ENCODE measurements around the gene MRGPRF.
"Not testable (repeated sequence)": the region's sequence is repeated elsewhere in the genome, so short reads cannot be mapped to it uniquely, and the experiment has no call there.

Gene MRGPRF

GRCh38 chr11:68987211-68987610 lies 25.8 kb downstream of the MRGPRF start:
- no peak for DNase-seq (ENCODE audit: low spot score)

GRCh38 chr11:68983801-68984200 lies 29.2 kb downstream of the MRGPRF start:
- no peak for DNase-seq (ENCODE audit: low spot score)

- no peak for DNase-seq (ENCODE audit: low spot score)
These were observed 30.9 kb downstream of the MRGPRF start for GRCh38 chr11:68982134-68982533.

GRCh38 chr11:68980776-68981065 lies 32.3 kb downstream of the MRGPRF start, which contains the start of gene MRGPRD:
MRGPRD (minus strand) TSS chr11:68980986; CDS start chr11:68980986, 0 bp downstream.
- no peak for DNase-seq (ENCODE audit: low spot score)

- DNase-seq (ENCODE audit: low spot score): no peak
These were observed 32.9 kb downstream of the MRGPRF start for GRCh38 chr11:68979931-68980775.

DNA sequence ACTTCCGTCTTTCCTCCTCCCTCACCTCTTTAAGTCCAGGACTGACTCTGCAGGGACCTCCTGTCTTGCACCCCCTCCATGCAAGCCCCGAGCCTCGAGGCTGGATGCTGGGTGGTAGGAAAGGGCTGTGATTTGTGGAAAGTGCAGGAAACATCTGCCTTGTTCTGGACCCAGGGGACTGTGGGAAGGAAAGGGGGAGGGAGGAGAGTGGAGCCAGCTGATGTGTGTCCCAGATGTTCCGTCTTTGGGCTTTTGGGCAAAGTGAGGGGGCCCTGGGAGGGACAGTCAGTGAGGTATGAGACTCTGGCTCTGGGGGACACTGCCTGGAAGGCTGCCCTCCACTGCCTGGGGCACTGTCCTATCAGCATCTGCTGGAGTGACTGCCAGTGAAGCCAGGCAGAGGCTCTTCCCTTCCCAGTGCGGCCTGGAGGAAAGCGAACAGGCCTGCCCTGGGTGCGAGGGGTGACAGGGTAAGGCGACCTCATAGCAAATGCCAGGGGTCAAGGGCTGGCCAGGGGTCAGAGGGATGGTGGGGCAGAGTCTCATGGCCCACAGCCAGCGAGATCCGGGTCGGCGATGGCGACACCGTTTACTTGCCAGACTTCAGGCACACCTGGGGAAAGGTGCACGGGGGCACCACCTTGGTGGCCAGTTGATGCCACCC lies 34.0 kb downstream of the MRGPRF start:
- no peak for DNase-seq (ENCODE audit: low spot score)

- DNase-seq (ENCODE audit: low spot score): no peak
These were observed 34.5 kb downstream of the MRGPRF start for GRCh38 chr11:68978626-68978930.

DNA sequence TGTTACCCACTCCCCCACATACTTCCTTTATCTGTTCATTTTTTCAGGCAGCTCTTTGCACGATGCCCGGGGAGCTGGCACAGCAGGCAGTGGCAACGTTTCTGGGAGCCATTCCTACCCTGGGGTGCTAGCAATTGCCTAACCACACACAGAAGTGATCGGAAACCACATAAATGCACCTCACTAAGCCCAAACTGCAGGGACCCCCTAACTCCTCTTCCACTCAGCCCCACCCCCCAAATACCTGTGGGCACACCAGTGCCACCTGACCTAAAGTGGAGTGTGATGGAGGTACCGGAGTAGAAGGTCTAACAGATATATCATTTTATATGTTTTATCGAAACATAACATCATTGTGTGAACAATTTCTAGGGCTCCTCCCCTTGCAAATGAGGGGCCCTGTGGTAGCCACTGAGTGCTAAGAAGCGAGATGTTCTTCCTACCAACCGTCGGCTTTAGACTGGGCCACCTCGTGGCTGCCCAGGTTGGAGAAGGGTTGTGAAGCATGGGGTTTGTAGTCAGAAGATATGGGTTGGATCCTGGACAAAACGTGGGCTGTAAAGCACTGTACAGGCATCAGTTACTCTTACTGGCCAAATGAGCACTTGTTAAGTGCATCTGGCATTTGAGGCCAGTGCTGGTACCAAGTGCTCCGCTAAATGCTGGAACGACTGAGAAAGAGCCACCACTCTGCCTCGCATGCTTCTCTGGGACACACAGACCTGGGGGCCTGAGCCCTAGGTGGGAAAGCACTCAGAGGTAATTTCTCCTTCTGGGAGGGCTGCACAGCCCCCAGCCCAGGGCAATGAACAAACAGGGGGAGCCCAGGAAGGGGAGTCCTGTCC lies 35.0 kb downstream of the MRGPRF start:
- DNase-seq (ENCODE audit: low spot score): no peak

DNA sequence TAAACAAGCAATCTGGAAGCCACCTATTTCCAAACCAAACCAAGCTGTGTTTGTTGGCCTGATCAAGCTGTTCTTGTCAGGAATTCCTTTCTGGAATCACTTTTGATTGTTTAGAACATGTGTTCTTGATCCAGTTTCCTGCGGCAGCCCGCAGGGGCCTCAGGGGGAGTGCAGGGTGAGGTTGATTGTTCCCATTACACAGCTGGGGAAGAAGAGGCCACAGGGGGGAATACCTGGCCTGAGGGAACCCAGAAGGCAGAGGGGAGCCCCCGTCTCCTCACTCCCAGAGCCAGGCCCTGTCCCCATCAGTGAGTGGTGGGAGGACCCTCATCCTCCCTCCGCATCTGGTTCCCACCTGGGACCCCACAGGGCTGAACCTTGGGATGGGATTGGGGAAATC lies 36.5 kb downstream of the MRGPRF start:
- DNase-seq (ENCODE audit: low spot score): no peak

- DNase-seq (ENCODE audit: low spot score): no peak
These were observed 37.0 kb downstream of the MRGPRF start for GRCh38 chr11:68976095-68976494.

- DNase-seq (ENCODE audit: low spot score): peak; percentile 47
These were observed 38.4 kb downstream of the MRGPRF start for GRCh38 chr11:68974421-68975194.

DNA sequence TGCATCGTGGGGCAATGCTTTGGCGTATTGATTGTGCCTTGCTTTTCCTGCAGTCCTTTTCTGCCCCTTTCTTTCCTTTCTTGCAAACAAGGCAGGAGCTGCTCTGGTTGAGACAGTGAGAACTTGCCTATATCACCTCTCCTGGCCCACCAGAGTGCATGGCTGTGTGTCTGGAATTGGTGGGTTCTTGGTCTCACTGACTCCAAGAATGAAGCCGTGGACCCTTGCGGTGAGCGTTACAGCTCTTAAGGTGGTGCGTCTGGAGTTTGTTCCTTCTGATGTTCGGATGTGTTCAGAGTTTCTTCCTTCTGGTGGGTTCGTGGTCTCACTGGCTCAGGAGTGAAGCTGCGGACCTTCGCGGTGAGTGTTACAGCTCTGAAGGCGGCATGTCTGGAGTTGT lies 39.3 kb downstream of the MRGPRF start:
- DNase-seq (ENCODE audit: low spot score): not testable (repeated sequence)

DNA sequence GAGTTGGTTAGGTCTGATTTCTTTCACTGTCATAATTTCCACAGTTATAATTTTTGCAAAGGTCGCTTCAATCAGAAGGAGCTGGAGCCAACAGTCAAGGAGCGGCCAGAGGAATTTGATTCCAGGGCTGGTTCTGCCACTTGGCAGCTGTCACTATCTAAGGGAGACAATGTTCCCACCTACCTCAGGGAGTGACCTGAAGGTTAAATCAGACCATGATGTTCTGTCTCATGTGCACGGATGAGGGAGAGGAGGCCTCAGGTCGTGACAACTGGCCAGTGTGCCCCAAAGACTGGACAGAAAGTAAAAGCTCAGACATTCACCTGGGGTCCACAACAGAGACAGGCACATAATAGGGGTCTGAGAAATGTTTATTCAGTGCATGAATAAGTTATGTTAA lies 39.8 kb downstream of the MRGPRF start:
- DNase-seq (ENCODE audit: low spot score): no peak

DNA sequence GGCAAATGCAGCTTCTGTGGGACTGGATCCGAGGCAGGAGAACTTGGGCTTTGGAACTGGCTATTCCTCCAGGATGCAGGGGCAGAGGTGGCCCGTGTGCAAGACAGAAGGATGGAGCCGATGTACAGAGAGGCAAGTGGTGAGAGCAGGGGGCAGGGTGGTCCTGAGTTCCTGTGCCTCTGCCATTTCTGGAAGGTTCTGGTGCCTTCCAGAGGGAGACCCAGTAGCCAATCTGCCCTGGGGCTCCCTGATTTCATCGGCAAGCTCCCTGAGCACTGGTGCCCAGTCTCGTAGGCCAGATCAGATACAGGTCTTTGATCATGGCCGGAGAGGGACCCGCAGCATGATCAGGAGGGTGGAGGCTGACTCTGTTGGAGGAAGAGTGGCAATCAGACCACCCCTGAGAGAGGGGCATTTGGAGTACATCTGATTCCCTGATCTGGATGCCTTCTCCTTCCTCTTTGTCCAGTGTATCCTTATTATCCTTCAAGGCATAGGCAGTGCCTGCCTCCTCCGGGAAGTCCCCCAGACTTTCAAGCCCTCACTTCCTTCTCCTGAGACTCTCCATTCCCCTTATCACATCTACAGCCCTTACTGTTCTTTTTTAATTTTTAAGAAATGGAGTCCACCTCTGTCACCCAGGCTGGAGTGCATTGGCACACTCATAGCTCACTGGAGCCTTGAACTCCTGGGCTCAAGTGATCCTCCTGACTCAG lies 42.0 kb downstream of the MRGPRF start:
- no peak for DNase-seq (ENCODE audit: low spot score)

DNA sequence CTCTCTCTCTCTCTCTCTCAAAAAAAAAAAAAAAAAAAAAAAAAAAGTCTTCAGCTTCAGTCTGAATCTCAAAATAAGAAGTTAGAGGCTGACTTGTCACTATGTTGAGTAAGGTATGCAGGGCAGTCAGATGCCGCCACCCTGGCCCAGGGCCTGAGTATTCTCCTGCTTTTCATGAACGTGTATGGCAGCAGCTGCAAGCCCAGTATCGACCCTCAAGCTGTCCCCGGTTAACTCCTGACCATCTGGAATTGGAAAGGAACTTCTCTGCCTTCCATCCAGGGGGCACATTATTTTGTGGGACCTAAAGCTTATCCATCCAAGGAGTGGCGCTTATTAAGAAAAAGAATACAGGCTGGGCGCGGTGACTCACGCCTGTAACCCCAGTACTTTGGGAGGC lies 43.7 kb downstream of the MRGPRF start:
- DNase-seq (ENCODE audit: low spot score): no peak

DNA sequence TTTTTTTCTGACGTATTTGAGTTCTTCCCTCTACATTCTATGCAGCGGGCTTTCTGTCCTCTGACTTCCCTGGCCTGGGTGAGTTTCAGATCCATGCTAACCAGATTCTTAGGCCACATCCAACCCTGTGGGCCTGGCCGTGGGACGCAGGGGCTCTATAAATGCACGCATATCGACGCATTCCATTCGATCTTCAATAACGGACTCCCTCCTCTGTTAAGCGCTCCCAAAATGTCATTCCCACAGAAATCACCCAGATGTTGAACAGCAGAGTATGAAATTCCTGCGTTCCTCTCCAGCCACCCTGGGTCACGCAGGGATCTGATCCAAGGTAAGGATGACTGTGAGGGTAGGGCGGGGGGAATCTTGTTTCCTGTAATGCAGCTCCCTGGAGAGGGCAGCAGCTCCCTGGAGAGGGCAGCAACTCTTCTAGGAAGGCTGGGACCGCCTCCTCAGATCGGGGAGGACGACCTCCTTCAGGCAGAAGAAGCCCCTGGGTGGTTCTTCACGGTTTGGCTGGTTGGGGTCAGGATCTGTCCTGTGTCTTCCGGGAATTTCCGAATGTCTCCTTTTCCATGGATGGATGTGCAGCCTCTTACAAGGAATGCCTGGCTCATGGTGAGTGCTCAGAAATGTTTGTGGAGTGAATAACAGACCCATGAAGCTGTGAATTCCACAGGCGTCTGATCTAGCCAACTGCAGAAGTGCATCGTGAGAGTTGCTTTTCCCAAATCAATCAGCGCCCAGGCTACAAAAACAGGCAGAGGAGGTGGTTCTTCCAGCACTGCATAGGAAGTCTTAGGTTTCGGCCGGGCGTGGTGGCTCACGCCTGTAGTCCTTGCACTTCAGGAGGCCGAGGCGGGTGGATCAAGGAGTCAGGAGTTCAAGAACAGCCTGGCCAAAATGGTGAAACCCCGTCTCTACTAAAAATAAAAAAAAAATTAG lies 44.5 kb downstream of the MRGPRF start:
- no peak for DNase-seq (ENCODE audit: low spot score)

- no peak for DNase-seq (ENCODE audit: low spot score)
These were observed 45.9 kb downstream of the MRGPRF start for GRCh38 chr11:68966894-68967780.

GRCh38 chr11:68965901-68966853 lies 46.9 kb downstream of the MRGPRF start:
- peak; percentile 82 for DNase-seq (ENCODE audit: low spot score)

Measured in cerebellar cortex (tissue), 1 donor.